ENCODE results near the gene DNAI4.

The DNAI4 gene

DNA sequence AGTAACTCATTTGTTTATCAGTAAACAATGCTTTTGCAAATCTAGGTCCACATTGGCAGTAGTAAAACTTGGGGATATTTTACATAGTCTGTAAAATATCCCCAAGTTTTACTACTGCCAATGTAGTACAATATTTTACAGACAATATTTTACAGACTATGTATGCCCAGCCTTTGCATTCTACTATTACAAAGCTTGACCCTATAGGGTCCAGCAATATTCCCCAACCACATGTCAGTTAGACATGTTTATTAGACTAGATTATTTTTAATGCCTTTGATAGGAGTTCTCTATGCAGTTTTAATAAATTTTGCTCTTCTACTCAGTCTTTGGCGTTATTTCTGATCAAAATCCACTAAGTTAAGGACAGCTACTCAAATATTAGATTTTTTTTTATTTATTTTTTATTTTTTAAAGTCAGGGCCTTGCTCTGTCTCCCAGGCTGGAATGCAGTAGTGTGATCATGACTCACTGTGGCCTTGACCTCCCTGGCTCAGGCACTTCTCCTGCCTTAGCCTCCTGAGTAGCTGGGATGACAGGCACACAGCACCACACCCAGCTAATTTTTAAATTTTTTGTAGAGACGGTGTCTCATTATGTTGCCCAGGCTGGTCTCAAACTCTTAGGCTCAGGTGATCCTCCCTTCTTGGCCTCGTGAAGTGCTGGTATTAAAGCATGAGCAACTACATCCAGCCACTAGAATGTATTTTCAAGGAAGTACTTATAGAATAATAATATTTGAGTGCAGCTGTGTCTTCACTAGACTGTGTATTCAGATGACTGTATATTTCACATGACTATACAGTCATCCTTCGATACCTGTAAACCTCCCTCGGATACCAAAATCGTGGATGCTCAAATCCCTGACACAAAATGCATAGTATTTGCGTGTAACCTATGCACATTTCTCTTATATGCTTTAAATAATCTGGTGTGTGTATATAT is 19.9 kb upstream of the DNAI4 start:
- Histone ChIP-seq H3K9ac (ENCODE audit: low read length) (no peak overlapping the region), H2AFZ (ENCODE audit: low read depth, low read length) (no peak overlapping the region), H3K4me2 (ENCODE audit: low read length) (no peak overlapping the region), H3K79me2 (ENCODE audit: low read length) (peaks cover 10% of the 10 kb centered on the region; the same call in 1 of the 2 replicates), H3K27ac (ENCODE audit: low read length) (no peak overlapping the region), H3K4me1 (ENCODE audit: low read length) (no peaks in the 10 kb centered on the region), H3K4me3 (ENCODE audit: low read length) (no peak overlapping the region), H3K36me3 (replicated peaks; ENCODE audit: low read depth, low read length) (peaks cover 18% of the 10 kb centered on the region), H3K9me3 (ENCODE audit: insufficient read depth, low read length) (no peaks in the 10 kb centered on the region), H3K27me3 (ENCODE audit: low read depth, low read length) (no peaks in the 10 kb centered on the region), H4K20me1 (ENCODE audit: insufficient read depth, low read length) (peaks cover 4% of the 10 kb centered on the region)
- no peak for TF ChIP-seq EZH2phosphoT487 (IDR thresholded peaks at IDR 0.05; ENCODE audit: low read depth)
- TF ChIP-seq, protein P1, sequence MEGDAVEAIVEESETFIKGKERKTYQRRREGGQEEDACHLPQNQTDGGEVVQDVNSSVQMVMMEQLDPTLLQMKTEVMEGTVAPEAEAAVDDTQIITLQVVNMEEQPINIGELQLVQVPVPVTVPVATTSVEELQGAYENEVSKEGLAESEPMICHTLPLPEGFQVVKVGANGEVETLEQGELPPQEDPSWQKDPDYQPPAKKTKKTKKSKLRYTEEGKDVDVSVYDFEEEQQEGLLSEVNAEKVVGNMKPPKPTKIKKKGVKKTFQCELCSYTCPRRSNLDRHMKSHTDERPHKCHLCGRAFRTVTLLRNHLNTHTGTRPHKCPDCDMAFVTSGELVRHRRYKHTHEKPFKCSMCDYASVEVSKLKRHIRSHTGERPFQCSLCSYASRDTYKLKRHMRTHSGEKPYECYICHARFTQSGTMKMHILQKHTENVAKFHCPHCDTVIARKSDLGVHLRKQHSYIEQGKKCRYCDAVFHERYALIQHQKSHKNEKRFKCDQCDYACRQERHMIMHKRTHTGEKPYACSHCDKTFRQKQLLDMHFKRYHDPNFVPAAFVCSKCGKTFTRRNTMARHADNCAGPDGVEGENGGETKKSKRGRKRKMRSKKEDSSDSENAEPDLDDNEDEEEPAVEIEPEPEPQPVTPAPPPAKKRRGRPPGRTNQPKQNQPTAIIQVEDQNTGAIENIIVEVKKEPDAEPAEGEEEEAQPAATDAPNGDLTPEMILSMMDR (IDR thresholded peaks at IDR 0.05; ENCODE audit: low read depth, low read length): no peak

DNA sequence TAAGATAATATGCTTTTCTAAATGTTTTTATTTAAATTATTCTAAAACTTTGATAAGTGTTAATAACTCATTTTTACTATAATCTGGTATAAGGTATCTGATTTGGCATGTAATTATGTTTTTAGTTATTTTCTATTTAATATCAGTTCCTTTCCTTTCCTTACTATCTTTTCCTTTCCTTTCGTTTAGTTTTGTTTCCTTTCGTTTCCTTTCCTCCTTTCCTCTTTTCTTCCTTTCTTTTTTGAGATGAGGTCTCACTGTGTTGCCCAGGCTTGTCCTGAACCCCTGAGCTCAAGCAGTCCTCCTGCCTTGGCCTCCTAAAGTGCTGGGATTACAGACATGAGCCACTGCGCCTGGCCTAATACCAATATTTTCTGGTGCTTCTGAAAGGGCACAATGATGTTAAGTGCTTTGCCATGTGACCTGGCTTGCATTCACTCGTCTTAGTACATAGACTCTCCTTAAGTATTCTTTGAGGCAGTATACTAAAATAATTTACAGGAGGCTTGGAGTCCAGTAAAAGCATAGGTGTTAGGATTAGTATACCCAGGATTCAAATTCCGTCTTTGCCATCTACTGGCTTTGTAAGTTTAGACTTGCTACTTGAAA is 18.8 kb upstream of the DNAI4 start:
- Histone ChIP-seq H2AFZ (ENCODE audit: low read depth, low read length) (no peak overlapping the region), H3K4me2 (ENCODE audit: low read length) (no peak overlapping the region), H3K4me1 (ENCODE audit: low read length) (no peaks in the 10 kb centered on the region), H3K36me3 (replicated peaks; ENCODE audit: low read depth, low read length) (peaks cover 16% of the 10 kb centered on the region), H3K9ac (ENCODE audit: low read length) (no peak overlapping the region), H4K20me1 (ENCODE audit: insufficient read depth, low read length) (peaks cover 16% of the 10 kb centered on the region), H3K9me3 (ENCODE audit: insufficient read depth, low read length) (no peaks in the 10 kb centered on the region), H3K4me3 (ENCODE audit: low read length) (no peak overlapping the region), H3K27ac (ENCODE audit: low read length) (no peak overlapping the region), H3K27me3 (ENCODE audit: low read depth, low read length) (no peaks in the 10 kb centered on the region), H3K79me2 (ENCODE audit: low read length) (peaks cover 22% of the 10 kb centered on the region)
- TF ChIP-seq EZH2phosphoT487 (IDR thresholded peaks at IDR 0.05; ENCODE audit: low read depth): no peak
- TF ChIP-seq, protein P1 (IDR thresholded peaks at IDR 0.05; ENCODE audit: low read depth, low read length): no peak

DNA sequence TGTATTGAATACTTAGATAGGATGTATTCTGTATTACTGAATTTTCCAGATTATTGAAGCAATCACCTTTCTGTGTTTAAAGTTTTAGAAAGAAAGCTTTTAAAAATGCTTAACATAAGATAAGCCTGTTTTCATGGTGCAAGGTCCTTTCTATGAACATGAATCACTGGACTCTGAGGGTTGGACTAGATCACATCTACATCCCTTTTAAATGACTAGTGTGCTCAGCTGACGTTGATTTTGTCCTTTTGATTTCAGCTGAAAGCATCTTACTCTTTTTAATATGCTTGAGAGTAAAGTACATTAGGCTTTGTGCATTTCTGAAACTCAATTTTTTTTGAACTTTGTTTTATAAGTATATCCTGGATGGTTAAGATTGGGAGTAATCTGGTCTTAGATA is 16.3 kb upstream of the DNAI4 start:
- TF ChIP-seq EZH2phosphoT487 (IDR thresholded peaks at IDR 0.05; ENCODE audit: low read depth): no peak
- TF ChIP-seq, protein P1 (IDR thresholded peaks at IDR 0.05; ENCODE audit: low read depth, low read length): no peak
- H2AFZ ChIP-seq (ENCODE audit: low read depth, low read length): no peak overlapping the region
- H3K79me2 ChIP-seq (ENCODE audit: low read length): peaks cover 44% of the 10 kb centered on the region
- no peak overlapping the region for H3K4me2 ChIP-seq (ENCODE audit: low read length)
- no peaks in the 10 kb centered on the region for H3K9me3 ChIP-seq (ENCODE audit: insufficient read depth, low read length)
- H3K4me3 ChIP-seq (ENCODE audit: low read length): no peak overlapping the region
- H4K20me1 ChIP-seq (ENCODE audit: insufficient read depth, low read length): peaks cover 26% of the 10 kb centered on the region
- no peaks in the 10 kb centered on the region for H3K27me3 ChIP-seq (ENCODE audit: low read depth, low read length)
- H3K36me3 ChIP-seq (replicated peaks; ENCODE audit: low read depth, low read length): peaks cover 5% of the 10 kb centered on the region
- no peak overlapping the region for H3K9ac ChIP-seq (ENCODE audit: low read length)
- no peaks in the 10 kb centered on the region for H3K4me1 ChIP-seq (ENCODE audit: low read length)
- H3K27ac ChIP-seq (ENCODE audit: low read length): no peak overlapping the region

DNA sequence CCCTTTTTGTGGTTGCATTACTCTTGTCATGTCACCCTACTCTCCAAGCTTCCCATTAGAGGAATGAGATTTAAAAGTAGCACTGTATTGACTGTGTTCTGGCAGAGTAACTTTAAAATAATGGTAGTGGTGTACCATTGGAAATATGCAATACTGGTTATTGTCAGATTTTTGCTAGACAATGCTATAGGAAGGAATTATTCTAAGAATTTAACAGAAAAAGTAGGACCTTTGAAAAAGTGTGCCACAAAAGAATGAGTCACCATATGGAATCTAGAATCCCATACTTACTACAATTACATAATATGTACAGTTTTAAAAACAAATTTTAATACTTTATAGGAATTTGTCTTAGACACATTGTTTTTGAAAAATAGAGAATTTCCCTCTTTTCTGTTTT is 14.0 kb upstream of the DNAI4 start:
- Histone ChIP-seq H3K9ac (ENCODE audit: low read length) (no peak overlapping the region), H3K4me2 (ENCODE audit: low read length) (no peak overlapping the region), H3K36me3 (replicated peaks; ENCODE audit: low read depth, low read length) (peaks cover 5% of the 10 kb centered on the region), H3K4me3 (ENCODE audit: low read length) (no peak overlapping the region), H3K27ac (ENCODE audit: low read length) (no peak overlapping the region), H3K9me3 (ENCODE audit: insufficient read depth, low read length) (no peaks in the 10 kb centered on the region), H3K4me1 (ENCODE audit: low read length) (peaks cover 2% of the 10 kb centered on the region; the same call in 1 of the 2 replicates), H4K20me1 (ENCODE audit: insufficient read depth, low read length) (peaks cover 40% of the 10 kb centered on the region), H3K79me2 (ENCODE audit: low read length) (peaks cover 68% of the 10 kb centered on the region), H2AFZ (ENCODE audit: low read depth, low read length) (no peak overlapping the region), H3K27me3 (ENCODE audit: low read depth, low read length) (no peaks in the 10 kb centered on the region)
- no peak for TF ChIP-seq EZH2phosphoT487 (IDR thresholded peaks at IDR 0.05; ENCODE audit: low read depth)

All from OCI-LY3 (cell line).